ENCODE results near the gene UXS1.

UXS1 gene

DNA sequence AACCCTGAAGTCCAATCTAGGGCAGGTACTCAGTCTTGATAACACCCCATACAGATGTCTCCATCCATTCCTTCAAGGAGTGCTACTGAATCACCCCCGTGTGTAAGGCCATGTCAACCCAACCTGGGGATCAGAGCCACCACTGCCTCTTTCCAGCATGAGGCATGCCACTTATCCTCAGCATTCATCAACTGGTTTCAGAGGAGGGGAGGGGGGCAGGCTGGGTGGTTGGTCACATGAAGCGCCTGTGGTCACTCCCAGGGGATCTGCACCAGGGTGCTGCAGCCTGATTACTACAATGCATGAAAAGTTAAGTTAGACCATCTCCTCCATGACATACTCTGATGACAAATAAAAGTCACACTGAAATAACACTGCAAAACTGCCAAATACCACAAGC lies 65.0 kb downstream of the UXS1 start:
- no peak for DNase-seq

DNA sequence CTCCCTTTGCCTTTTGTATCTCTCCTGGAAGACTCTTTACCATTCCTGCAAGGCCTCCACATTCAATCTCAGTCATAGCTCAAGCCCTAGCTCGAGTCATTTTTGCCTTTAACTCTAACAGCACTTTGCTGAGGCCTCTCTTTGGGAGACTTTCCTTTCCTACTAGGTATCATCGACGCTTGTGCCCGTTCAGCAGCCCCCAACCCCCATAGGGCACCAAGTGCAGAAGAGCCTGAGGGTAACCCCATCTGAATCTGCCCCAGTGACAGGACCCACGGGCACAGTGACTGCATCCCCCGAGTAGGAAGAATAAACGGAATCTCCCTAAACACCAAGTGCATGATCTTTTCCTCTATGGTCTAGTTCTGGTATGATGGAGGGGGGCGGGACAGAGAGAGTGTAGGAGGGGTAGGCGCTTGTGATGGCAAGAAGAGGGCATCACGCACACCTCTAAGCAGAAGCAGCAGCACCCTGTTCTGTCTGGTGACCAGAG lies 66.3 kb downstream of the UXS1 start:
- no peak for DNase-seq

DNA sequence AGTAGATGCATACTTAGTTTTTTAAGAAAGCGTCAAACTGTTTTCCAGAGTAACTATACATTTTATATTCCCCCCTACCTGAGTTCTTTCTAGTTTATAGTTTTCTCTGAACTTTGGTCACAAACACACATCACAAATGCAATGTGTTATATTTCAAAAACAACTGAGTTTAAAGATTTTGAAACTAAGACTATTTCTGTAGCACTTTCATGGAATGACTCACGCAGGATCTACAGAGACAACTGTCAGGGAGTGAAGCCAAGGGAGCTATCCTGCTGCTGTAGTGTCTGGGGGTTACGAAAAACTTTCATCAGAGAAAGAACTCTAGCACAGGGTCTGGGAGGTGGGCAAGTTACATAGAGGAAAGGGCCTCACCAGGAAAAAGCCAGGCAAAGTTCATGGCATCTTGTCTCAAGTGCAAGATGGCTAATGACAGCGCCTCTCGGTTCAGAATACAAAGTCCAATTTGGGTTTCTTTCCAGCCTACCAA lies 66.8 kb downstream of the UXS1 start:
- DNase-seq: no peak

DNA sequence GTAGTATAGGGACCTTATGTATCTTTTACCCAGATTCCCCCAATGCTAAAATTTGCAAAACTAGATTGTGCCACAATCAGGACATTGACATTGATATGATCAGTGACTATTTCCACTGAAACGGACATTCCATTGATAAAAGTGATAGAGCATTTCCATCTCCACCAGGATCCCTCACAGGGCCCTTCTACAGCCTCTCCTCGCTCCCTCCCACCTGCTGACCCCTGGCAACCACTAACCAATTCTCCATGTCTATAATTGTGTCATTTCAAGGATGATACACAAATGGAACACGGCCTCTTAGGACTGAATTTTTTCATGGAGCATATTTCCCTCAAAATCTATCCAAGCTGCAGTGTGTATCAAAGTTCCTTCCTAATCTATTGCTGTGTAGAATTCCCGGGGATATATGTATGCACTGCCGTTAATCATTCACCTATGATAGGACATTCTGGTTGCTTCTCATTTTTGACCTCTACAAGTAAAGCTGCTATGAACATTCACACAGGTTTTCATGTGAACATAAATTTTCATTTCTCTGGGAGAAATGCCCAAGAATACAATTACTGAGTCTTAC lies 67.3 kb downstream of the UXS1 start:
- DNase-seq: no peak

DNA sequence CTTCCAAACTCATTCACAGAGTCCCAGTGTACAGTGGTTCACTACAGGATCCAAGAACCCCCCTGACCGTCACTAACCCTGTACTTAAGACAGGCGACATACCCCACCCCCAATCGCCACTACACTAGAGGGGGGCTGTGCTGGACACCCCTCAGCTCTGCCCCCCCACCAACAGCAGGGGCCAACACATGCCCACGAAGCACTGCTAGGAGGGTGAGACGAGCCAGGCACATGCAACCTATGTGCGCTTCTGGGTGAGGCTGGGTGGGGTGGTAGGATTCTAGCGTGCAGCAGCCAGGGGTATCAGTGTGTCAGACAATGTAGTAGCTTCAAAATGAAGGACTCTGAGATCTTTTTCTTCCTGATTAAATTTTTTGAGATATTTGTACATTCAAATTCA lies 67.8 kb downstream of the UXS1 start:
- DNase-seq: no peak

DNA sequence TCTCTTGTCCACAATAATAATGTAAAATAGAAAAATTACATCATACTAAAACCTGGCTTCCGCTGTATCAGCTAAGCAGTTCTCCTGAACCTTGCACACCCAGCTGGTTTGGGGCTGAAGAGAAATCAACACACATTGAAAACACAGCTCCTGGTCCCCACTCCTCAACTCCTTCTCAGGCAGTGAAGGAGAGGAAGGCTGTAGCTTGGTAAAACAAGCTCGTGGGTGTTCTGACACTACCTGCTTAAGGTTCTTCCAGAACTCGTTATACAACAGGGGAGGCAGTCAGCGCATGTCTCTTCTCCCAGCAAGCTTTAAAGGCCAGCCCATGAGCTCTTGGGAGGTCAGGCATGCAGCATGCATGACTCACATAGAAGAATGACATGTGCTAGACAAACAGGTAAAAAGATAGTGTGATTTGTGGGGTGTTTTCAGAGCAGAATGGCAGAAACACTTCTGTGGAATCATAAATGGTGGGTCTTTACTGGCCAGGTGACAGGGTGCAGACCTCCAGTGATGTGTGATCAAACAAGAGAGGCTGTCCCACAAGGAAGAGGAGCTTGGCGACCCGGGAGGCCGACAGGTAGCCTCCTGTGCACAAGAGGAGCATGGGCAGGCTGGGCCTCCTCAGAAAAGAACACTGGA lies 69.1 kb downstream of the UXS1 start:
- no peak for DNase-seq

DNA sequence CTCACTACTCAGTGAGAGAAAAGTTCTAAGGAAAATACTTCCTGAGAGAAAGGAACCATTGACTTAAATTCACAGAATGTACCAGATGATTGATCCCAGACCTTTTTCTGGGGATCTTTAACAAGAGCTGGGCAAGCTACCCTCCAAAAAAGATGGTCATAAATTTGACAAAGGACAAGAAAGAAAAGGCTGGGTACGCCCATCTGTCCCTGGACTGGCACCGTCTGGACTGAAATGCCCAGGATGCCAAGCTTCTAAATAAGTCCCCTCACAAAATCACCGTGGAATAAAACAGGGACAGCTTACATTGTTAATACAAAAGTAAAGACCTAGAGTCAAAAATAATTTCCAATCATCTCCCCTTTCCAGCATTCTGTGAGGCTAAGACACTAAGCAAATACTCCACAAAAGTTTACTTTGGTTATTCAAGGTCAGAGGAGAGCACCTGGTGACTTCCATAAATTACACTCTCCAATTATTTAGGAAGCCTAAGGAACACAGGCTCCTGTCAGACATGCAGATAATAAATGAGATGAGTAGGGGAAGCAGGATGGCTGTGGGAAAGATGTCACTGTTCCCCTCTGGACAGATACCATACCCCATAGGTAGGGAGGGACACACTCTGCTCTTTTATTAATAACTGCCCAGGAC lies 69.9 kb downstream of the UXS1 start:
- DNase-seq: no peak

DNA sequence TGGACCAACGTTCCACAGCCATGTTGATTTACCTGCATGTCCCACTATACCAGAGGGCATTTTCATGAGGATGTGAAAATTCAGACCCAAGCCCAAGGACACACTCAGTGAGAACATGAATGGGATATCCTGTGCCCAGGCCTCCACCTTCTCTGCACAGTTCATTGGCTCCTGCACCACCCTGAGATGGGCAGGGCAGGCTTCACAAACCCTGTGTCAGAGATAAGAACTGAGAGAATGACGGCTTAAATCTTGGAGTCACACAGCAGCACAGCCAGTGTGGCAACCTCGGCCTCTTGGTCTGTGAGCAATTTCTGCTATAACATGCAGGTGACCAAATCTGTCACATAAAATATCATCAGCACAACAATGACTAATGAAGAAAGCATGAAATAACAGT lies 71.9 kb downstream of the UXS1 start:
- DNase-seq: no peak

DNA sequence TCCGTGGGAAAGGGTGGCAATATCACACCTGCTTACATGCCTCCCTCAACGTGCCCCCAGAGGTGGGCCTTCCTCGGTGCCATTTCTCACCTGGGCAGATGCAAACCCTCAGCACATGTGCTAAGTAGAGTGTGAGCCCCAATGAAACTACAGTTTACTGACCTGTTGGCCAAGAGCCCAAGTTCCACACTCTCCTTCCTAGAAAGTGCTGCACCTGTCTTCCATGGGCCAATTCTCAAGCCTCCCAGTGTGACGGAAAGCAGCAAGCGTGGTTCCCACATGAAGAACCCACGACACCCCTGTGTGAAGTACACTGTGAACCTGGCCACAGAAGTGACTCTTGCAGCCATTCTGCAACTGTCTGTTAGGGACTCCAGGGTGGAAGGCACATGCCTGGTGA lies 73.7 kb downstream of the UXS1 start:
- DNase-seq: no peak

DNA sequence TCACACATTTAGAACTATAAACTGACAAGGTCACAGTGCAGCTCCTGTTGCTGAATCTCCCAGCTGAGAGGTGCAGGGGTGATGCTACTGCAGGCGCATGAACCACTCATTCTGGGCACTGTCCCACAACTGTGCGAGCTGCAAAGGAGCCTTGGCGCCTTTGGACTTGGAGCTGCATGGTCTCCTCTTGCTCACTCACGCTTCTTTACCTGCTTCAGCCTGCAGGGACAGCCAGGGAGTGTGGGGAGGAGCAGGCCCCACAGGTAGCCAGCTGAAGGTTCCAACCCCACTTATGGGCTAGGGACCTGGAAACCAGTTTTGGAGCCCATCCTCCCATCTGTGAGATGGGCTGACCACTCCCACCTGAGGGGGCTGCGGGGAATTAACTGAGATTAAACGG lies 75.0 kb downstream of the UXS1 start:
- DNase-seq: no peak

DNA sequence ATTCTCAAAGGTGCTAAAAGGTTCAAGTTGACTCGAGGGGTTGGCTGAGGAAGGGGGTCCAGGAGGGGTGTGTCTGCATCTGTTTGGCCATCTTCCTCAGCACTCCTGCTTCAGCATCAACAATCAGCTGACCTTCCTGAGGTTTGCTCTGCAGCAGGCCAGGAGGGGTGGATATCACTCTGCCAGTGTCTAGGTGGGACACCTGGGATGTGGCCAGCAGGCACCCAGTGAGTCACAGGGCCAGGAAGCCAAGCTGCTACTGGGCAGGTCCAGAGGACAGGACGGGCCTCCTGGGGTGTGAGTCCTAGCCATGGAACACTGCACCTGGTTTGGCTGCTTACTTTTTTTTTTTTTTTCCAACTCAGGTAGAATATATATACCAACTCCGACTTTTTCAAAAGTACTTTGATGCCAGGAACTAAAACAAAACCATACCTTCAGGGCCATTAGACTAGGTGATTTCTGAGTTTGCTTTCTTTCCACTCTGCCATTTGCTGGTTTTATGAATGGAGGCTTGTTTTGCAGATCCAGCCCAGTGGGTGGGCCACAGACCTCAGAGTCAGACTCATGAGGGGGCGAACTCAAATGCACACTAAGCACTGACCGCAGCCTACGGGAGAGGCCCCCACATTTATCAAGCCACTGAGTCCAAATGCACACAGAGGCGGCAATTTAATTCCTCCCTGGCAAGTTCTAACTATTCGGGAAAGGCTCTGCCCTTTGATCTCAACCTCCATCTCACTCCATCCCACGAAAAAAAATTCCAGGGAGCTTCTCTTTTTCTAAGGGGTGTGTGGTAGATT lies 76.0 kb downstream of the UXS1 start:
- no peak for DNase-seq

DNA sequence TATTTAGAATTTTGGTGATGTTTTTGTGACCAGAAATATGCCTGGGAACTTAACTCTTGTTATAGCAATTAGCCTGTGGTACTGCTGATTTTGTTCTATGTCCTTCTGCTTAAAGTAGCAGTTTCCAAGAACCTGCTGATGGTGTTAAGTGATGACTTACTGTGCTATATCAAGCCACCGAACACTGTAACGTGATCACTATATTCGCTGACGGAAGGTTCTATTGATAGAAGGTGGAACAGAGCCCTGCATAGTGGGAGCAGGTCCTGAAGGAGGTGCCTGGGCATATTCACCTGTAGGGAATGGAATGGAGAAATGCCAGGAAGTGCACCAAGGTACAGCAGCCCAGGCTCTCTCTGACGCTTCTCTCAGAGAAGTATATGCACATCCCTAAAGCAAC lies 76.8 kb downstream of the UXS1 start:
- DNase-seq: no peak

DNA sequence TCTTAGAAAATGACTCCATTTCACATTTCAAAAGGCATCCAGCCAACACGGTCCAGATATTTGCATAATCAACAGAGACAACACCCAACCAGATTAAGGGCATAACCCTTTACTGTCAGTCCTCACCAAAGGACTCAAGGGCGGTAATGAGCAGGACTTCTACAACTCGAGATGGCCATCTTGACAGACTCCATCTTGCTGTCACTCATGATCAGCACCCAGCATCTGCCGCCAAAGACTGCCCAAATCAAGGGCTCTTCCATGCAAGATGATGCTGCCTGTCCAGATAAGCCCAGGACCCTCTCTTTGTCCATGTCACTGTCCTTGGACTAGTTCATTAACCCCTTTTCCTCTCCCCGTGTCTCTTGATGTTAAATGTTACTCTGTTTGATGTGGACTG lies 77.9 kb downstream of the UXS1 start:
- no peak for DNase-seq

DNA sequence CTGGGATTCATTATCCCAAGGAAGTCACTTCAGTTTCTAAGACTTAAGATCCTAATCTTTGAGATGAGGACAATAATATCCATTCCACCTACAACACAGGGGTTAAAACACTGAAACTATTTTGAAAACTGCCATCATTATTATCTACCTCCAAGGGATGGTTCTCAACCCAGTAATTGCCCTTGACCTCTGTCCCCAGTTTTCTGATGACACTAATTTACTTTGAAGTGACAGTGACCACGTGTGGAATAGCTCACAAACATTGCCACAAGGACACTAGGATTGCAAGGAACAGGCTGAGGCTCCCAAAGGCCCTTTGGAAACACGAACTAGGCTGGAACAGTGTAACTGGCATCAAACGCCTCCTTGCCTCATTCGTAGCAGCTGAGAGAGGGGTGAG lies 78.4 kb downstream of the UXS1 start:
- DNase-seq: no peak

DNA sequence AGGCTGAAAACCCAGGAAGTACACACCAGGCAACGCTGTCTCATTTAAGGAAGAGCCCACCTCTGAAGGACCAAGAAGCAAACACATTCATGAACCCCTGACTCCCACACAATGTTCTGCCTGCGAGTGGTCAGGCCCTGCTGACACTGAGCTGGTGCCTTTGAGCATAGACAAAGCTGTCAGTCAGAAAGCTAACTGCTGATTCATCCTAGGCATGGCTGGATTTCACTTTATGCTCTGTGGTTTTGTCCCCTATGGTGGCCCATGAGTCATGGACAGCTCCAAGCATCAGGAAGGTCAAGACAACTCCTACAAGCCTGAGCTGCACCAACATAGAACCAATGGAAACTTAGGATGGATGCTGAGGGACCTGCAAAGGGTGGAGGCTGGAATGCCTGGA lies 78.9 kb downstream of the UXS1 start:
- DNase-seq: no peak

DNA sequence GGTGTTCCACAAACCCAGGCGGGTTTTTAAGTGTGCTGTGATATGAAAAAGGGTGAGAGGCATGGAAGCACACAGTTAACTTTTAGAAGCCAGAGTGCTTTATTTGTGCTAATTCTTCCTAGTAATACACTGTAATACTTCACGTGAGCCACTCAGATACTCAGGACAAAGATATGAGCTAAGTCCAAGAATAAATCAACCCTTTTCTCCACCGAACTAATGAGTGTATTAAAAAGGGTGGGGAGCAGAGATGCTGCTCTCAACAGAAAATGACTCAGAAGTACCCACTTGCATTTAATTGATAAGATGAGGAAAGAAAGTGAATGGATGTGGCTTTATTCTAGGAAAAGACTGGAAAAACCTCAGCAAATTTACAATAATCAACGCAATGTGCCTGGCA lies 79.9 kb downstream of the UXS1 start:
- no peak for DNase-seq

DNA sequence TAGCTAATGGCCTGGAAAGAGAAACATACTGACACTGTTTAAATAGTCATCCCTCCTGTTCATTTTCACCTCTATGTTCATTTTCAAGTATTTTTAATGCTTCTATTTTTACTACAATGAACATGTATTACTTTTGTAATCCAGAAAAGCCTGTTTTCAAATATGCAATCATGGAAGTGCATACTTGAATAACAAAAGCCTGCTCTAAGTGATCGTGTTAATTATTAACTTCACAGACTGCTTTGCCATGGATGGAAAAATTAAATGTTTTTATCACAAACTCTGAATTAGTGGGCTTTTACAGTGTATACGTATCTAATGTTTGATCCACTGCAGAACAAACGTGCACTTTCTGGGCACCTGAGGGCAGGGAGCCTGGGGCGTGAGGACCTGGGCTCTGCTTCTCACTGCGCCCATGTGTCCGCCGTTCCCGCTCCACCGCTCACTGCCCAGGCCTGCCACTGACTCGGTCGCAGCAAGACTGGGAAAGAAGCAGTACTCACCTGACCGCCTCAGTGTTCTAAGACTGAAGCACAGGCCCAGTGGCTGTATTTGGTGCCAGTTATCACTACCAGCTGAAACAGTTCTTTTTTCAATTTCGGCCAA lies 80.6 kb downstream of the UXS1 start:
- DNase-seq: no peak

DNA sequence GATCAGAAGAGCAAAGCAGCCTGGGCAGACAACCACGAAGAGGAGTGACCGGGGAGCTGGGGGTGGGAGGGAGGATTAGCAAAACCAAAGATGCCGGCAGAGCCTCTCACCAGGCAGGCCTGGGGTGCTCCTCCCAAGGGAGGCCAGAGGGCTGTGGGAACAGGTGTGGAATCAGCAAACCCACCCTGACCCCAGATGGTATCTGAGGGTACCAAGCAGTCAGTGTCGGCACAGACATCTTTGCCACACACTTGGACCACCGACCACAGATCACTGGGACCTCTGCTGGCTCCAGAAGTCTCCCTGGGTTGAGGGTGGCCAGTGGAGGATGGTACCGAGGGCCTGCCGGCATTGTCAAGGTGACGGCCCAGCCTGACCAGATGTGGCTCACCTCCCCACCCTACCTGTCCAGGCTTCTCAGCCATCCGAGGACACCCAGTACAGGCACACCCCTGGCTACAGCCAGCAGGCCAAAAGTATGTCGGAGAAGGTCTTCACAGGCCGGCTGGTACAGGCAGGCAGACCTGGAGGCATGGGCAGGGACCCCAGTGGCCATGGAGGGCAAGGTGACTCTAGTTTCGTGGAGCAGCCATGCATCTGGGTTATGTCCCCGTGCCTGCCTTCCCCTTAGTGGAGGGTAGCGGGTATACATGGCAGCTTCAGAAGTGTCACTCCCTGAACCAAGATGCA lies 82.1 kb downstream of the UXS1 start:
- DNase-seq: no peak

DNA sequence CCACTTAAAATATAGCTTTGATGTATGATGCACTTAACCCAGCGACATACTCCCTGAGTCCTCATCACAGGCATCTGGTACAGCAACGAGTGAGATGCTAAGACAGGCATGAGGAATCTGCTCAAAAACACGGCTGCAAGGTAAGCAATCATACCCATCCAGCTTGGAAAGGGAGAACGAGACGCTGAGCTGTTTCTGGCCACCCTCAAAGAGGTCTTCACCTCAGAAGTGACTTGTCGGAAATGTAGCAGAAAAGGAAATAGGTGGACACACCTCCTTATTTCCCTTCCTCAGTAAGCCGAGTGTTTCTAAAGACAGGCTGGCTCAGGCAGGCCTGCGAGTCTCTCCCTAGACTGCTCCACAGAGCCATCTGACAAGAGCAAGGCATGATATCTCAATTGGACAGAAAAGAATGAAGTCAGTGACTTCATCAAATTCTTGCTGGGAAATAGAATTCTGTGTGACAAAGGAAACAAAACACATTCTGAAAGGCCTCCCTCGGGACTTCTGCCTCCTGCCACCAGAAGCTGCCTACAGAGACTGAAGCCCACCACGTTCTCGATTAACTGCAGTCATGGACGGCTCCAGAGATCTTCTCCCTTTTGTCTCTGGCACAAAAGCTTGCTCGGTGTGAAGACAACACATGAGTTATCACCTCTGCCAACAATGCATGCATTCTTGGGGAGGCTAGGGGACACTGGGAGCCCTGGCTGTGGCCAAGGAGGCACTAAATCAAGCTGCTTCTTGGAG lies 84.3 kb downstream of the UXS1 start:
- no peak for DNase-seq

DNA sequence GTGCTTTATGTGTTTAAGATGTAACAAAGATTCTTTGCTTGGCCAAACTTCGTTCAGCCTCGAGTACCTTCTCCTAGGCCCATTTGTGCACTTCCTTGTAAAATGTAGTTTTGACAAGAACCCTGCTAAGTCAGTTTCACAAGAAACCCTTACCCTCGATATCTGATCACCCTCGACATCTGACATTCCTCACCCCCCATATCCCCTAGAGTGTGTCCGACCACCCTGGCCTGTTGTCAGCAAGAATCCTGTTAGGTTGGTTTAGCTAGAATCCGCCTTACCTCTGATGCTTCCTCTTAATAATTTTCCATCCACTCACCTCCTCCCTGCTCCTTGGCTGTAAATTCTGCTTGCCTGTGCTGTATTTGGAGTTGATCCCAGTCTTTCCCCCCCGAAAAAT lies 85.3 kb downstream of the UXS1 start:
- DNase-seq: no peak

DNA sequence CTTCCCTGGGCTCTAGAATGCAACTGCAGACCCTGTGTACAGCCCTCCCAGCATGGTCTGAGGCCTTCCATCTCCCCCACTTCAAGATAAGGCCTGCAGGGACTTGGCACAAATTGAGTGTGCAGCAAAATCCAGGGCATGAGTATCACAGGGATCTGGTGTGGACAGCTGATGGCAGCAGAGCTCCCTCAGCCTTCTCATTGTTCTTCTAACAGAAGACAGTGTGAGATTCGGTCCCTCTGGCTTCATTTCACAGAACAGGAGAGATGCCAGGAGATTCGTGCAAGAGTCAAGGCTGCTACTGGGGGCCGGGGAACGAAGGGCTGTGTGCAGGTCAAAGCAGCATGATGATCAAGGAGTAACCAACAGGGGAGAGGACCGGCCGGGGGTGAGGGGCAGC lies 85.8 kb downstream of the UXS1 start:
- no peak for DNase-seq

All from left hindlimb (tissue), 1 donor.